Right lobe of liver (tissue), 4 donors: Measurements from ENCODE around the gene CACNA2D1.

Experiments used
- POLR2A ChIP-seq: fragments of 450-650 bp; IDR thresholded peaks from one replicate; pipeline ENCODE4 v1.6.1; 2017; ENCODE audit warnings: antibody characterized with exemption, mild to moderate bottlenecking
- TF ChIP-seq, protein P1 (sequence below), 4 donors: fragments of 200-600 bp in 3 of 4; fragments of 450-650 bp in 1 of 4; IDR thresholded peaks; one replicate each; pipeline versions ENCODE4 v1.5.1 to v1.8.0; 2016 to 2022; ENCODE audit warnings: antibody characterized with exemption in 4 of 4, mild to moderate bottlenecking in 2 of 4
- donor health status: DM: no; HTN: no; CAD: no.
- donor health status: DM: no; HTN: no; CAD: no.
- donor health status: DM: no; HTN: yes; CAD: no.

DNA sequence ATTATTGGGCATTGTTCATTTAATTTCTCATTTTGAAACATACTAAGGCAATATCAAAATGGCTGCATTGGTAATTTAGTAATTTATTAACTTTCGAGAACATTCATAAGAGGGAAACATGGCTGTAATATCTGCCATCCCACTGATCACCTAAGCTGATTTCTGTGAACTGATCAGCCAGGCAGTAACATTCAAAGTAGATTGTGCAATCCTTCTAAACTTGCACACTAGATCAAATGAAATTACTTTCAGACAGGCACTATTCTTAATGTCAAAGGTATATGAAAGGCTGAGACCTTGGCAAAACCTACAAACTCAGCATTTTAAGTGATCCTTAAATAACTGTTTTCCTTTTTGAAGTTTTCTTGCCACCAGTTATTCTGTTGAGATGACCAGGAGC is 290.7 kb downstream of the CACNA2D1 start:
- TF ChIP-seq, protein P1, sequence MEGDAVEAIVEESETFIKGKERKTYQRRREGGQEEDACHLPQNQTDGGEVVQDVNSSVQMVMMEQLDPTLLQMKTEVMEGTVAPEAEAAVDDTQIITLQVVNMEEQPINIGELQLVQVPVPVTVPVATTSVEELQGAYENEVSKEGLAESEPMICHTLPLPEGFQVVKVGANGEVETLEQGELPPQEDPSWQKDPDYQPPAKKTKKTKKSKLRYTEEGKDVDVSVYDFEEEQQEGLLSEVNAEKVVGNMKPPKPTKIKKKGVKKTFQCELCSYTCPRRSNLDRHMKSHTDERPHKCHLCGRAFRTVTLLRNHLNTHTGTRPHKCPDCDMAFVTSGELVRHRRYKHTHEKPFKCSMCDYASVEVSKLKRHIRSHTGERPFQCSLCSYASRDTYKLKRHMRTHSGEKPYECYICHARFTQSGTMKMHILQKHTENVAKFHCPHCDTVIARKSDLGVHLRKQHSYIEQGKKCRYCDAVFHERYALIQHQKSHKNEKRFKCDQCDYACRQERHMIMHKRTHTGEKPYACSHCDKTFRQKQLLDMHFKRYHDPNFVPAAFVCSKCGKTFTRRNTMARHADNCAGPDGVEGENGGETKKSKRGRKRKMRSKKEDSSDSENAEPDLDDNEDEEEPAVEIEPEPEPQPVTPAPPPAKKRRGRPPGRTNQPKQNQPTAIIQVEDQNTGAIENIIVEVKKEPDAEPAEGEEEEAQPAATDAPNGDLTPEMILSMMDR (IDR thresholded peaks at IDR 0.05), result no peak
- TF ChIP-seq POLR2A, result no peak
